K562 (cell line): Measurements from ENCODE around the gene GIPC3. TPM values are rescaled to one million over a fixed set of nuclear protein-coding genes. Genes with fewer than 3 reads are reported as not detected.

Source experiments
- ATF1 ChIP-seq, 2 experiments: fragments of 450-650 bp in 1 of 2; IDR thresholded peaks; 2 replicates each; pipeline ENCODE4 v1.6.1; 2016; ENCODE audit warnings: missing compliant biosample characterization in 1 of 2, missing genetic modification characterization in 1 of 2
- BACH1 ChIP-seq: fragments of 200-800 bp; sonication (Bioruptor generic); IDR thresholded peaks from 2 replicates; pipeline ENCODE4 v1.6.1; 2016; ENCODE audit warnings: missing genetic modification characterization, missing compliant biosample characterization
- CTBP1 ChIP-seq: fragments of 450-650 bp; IDR thresholded peaks from 2 replicates; pipeline ENCODE4 v1.6.1; 2016; ENCODE audit warnings: borderline replicate concordance
- ESRRA ChIP-seq: fragments of 450-650 bp; IDR thresholded peaks from 2 replicates; pipeline ENCODE4 v1.6.1; 2014; ENCODE audit warnings: low read depth, mild to moderate bottlenecking, moderate library complexity, borderline replicate concordance
- GABPB1 ChIP-seq: sonication (generic); formaldehyde crosslinking; IDR thresholded peaks from 2 replicates; pipeline ENCODE4 v1.8.0; 2022; ENCODE audit warnings: mild to moderate bottlenecking, missing genetic modification reagents
- HDAC3 ChIP-seq: fragments of 450-650 bp; IDR thresholded peaks from 2 replicates; pipeline ENCODE4 v1.6.1; 2018; ENCODE audit warnings: borderline replicate concordance, mild to moderate bottlenecking, moderate library complexity; ENCODE audit not compliant: partially characterized antibody
- MAFK ChIP-seq: IDR thresholded peaks from 2 replicates; pipeline ENCODE4 v1.6.1; 2011; ENCODE audit warnings: low read length, improper control_type of control experiment
- NCOA4 ChIP-seq: fragments of 450-650 bp; IDR thresholded peaks from 2 replicates; pipeline ENCODE4 v1.6.1; 2018; ENCODE audit warnings: mild to moderate bottlenecking; ENCODE audit not compliant: partially characterized antibody
- NR4A1 ChIP-seq, 2 experiments: fragments of 250-450 bp in 1 of 2; fragments of 450-650 bp in 1 of 2; sonication (Bioruptor Pico) in 1 of 2; IDR thresholded peaks; 2 replicates each; pipeline versions ENCODE4 v1.4.0 to v1.6.1; 2016 to 2020; ENCODE audit warnings: mild to moderate bottlenecking in 2 of 2, missing compliant biosample characterization in 1 of 2, missing genetic modification characterization in 1 of 2, moderate library complexity in 1 of 2
- PHB ChIP-seq: fragments of 250-450 bp; sonication (Bioruptor Pico); IDR thresholded peaks from 2 replicates; pipeline ENCODE4 v1.5.0; 2021
- PHB2 ChIP-seq: fragments of 450-650 bp; IDR thresholded peaks from 2 replicates; pipeline ENCODE4 v1.6.1; 2017; ENCODE audit warnings: low read depth
- PRMT5 ChIP-seq: sonication (generic); formaldehyde crosslinking; IDR thresholded peaks from 2 replicates; pipeline ENCODE4 v1.5.0; 2020; ENCODE audit warnings: missing genetic modification reagents
- RBM34 ChIP-seq: fragments of 200-400 bp; formaldehyde crosslinking; IDR thresholded peaks from 2 replicates; pipeline ENCODE4 v1.6.1; 2018; ENCODE audit warnings: low read length, borderline replicate concordance; ENCODE audit not compliant: insufficient read depth
- SAFB2 ChIP-seq: fragments of 200-400 bp; formaldehyde crosslinking; IDR thresholded peaks from 2 replicates; pipeline ENCODE4 v1.6.1; 2018; ENCODE audit warnings: borderline replicate concordance, low read length, low read depth, moderate library complexity; ENCODE audit not compliant: severe bottlenecking
- SREBF2 ChIP-seq: sonication (generic); formaldehyde crosslinking; IDR thresholded peaks from 2 replicates; pipeline ENCODE4 v1.4.0; 2020; ENCODE audit warnings: mild to moderate bottlenecking, missing genetic modification reagents
- TAL1 ChIP-seq: fragments of 450-650 bp; IDR thresholded peaks from 2 replicates; pipeline ENCODE4 v1.6.1; 2016; ENCODE audit warnings: mild to moderate bottlenecking
- TCF3 ChIP-seq: sonication (generic); formaldehyde crosslinking; IDR thresholded peaks from 2 replicates; pipeline ENCODE4 v1.4.0; 2020; ENCODE audit warnings: mild to moderate bottlenecking, missing genetic modification reagents
- ZBTB5 ChIP-seq: fragments of 450-650 bp; IDR thresholded peaks from 2 replicates; pipeline ENCODE4 v1.6.1; 2017; ENCODE audit warnings: antibody characterized with exemption
- ZKSCAN3 ChIP-seq: fragments of 250-450 bp; sonication (Bioruptor Pico); IDR thresholded peaks from 2 replicates; pipeline ENCODE4 v1.4.0; 2020
- ZNF121 ChIP-seq: sonication (generic); formaldehyde crosslinking; conservative IDR thresholded peaks from 2 replicates; pipeline ENCODE4 v1.8.0; 2022; ENCODE audit warnings: missing genetic modification reagents
- ZNF76 ChIP-seq: fragments of 250-450 bp; sonication (Bioruptor Pico); IDR thresholded peaks from 2 replicates; pipeline ENCODE4 v1.4.0; 2020; ENCODE audit warnings: mild to moderate bottlenecking, moderate library complexity, borderline replicate concordance
- polyA plus RNA-seq, 8 experiments: library from polyadenylated mRNA; depleted of rRNA in 4 of 8; stranded (reverse) in 5 of 8; unstranded in 3 of 8; fragments of >200 nt; fragmentation: Nextera tagmentation in 2 of 8; fragmentation: Illumina TruSeq in 1 of 8; extraction: Ambion mirVana in 2 of 8; extraction: Trizol in 1 of 8; gene quantifications; 2 replicates each; pipeline versions ENCODE4 v1.2.1 to v1.2.3, GENCODE V29; 2011 to 2014; ENCODE audit warnings: inconsistent platforms in 1 of 8, missing spikeins in 1 of 8
- total RNA-seq, 7 experiments: library from RNA; depleted of rRNA in 6 of 7; stranded (reverse); fragments of >200 nt in 6 of 7; fragmentation: Illumina TruSeq in 2 of 7; extraction: Trizol in 2 of 7; gene quantifications; 2 replicates each; pipeline versions ENCODE4 v1.2.1 to v1.2.3, GENCODE V29; 2011 to 2021; ENCODE audit warnings: low replicate concordance in 1 of 7
- TF ChIP-seq, protein P1 (sequence below): fragments of 450-650 bp; formaldehyde crosslinking; IDR thresholded peaks from 2 replicates; pipeline ENCODE4 v1.4.0; 2020; ENCODE audit warnings: mild to moderate bottlenecking, mixed read lengths

GIPC3 gene
- total and polyA plus RNA-seq, 9 of the 15 experiments (the other 6 are each of a cell fraction or from before 2014, with no cell fraction given), result 0.03 to 3.6 (median 1.5) TPM; not detected in 1

DNA sequence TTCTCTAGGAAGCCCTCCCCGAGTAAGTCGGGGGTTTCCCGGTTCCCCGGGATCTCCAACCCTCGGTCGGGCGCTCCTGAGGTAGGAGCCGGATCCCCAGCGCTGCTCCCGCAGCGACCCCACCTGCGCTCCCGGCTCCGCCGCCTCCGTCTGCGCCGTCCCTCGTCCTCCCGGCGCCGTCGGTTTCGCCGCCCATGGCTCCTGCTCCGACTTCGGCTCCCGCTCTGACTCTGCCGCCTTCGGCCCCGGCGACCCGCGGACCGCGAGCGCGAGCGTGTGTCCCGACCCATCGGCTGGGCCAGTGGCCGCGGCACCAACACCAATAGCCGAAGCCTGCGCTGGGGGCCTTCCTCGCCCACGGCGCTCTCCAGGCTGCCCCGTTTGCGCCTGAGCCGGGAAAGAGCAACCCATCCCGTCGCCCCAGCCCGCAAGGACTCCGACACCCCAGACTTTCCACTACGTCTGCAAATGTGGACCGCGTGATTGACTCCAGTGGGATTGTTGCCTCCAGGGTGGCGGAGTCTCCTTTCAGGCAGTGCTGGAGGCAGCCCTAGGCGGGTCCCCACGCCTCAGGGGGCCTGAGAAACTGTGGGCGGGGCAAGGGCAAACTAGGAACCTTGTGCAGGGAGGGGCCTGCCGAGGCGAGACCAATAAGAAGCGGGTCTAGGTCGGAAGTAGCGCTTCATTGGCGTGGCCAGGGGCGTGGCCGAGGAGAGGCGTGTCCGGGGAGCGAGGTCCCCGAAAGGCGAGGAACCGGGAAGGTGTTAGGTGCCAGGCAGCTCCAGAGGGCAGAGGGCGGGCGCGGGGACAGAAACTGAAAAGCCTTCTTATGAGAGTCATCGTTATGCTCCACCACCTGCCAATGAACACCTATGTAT lies 41.4 kb downstream of the GIPC3 start, which contains the start of gene CACTIN (continued):
- TF ChIP-seq, protein P1, sequence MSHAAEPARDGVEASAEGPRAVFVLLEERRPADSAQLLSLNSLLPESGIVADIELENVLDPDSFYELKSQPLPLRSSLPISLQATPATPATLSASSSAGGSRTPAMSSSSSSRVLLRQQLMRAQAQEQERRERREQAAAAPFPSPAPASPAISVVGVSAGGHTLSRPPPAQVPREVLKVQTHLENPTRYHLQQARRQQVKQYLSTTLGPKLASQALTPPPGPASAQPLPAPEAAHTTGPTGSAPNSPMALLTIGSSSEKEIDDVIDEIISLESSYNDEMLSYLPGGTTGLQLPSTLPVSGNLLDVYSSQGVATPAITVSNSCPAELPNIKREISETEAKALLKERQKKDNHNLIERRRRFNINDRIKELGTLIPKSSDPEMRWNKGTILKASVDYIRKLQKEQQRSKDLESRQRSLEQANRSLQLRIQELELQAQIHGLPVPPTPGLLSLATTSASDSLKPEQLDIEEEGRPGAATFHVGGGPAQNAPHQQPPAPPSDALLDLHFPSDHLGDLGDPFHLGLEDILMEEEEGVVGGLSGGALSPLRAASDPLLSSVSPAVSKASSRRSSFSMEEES (CRISPR knock-in tag), result peak; percentile 8; the same call in 1 of the 2 replicates
- no peak for TF ChIP-seq NR4A1 (CRISPR knock-in tag; IDR thresholded peaks at IDR 0.05)
- TF ChIP-seq NR4A1 (tag; IDR thresholded peaks at IDR 0.05), result no peak
- no peak for TF ChIP-seq HDAC3
- no peak for TF ChIP-seq PHB (CRISPR knock-in tag)
- no peak for TF ChIP-seq ZNF121
- TF ChIP-seq NCOA4, result no peak
- peak; percentile 85 for TF ChIP-seq GABPB1 (CRISPR knock-in tag)
- TF ChIP-seq SAFB2, result no peak
- TF ChIP-seq ZKSCAN3, result no peak
- no peak for TF ChIP-seq ZBTB5
- peak; percentile 80; the same call in 1 of the 2 replicates for TF ChIP-seq CTBP1
- no peak; the same call in 1 of the 2 replicates for TF ChIP-seq BACH1 (tag)
- no peak for TF ChIP-seq PHB2
- peak; percentile 54; the same call in 1 of the 2 replicates for TF ChIP-seq ESRRA
- TF ChIP-seq TCF3, result no peak; the same call in 1 of the 2 replicates
- TF ChIP-seq TAL1, result peak; percentile 57
- no peak for TF ChIP-seq ATF1 (CRISPR knock-in tag; IDR thresholded peaks at IDR 0.05)
- TF ChIP-seq ATF1 (tag; IDR thresholded peaks at IDR 0.05), result peak; percentile 90
- no peak for TF ChIP-seq SREBF2 (CRISPR knock-in tag)
- TF ChIP-seq MAFK, result no peak
- TF ChIP-seq ZNF76 (CRISPR knock-in tag), result no peak
- TF ChIP-seq RBM34, result no peak
- TF ChIP-seq PRMT5 (CRISPR knock-in tag), result no peak
